ENCODE results near the gene NAGPA. TPM values are rescaled to one million over a fixed set of nuclear protein-coding genes. Genes with fewer than 3 reads are reported as not detected.

Gene NAGPA
- total and polyA plus RNA-seq, 2 of the 13 experiments (the other 11 are each of a cell fraction or from before 2014, with no cell fraction given), result 27.1 to 60.3 TPM

- H3K4me3 ChIP-seq (replicated peaks in 1 of 3; ENCODE audit: insufficient read depth in 1 of 3, low read depth in 2 of 3, low read length in 3 of 3), result no peak overlapping the region
- H2AFZ ChIP-seq (ENCODE audit: low read length), result no peak overlapping the region
- ATAC-seq (0 out of 3 replicates have a peak, but pooled peaks have one; percentile 4), DNase-seq (ENCODE audit: low spot score) (no peak), FAIRE-seq (no peak)
- WGBS (ENCODE audit: low lambda C conversion rate), result 74% methylated on average over 4 of the region's 4 CpGs
- intact Hi-C loops (cut with micrococcal nuclease; ENCODE audit: unreplicated experiment) (loop anchor here (2.0 kb wide), 1 partner anchor 68 kb away; no protein-coding TSS in a partner anchor), in situ Hi-C loops (cut with HindIII; ENCODE audit: extremely low pct_ligation_motif_present, low pct_unique_long_range_greater_than_20kb) (no loop called here)
- H3K9me3 ChIP-seq (ENCODE audit: low read length), result no peaks in the 10 kb centered on the region
- no peaks in the 10 kb centered on the region; the same call in 1 of the 2 replicates for H4K20me1 ChIP-seq (ENCODE audit: insufficient read depth, low read length)
- H3K4me1 ChIP-seq (ENCODE audit: insufficient read depth, low read length), result no peaks in the 10 kb centered on the region
- no peaks in the 10 kb centered on the region for H3K79me2 ChIP-seq (ENCODE audit: insufficient read depth, low read length)
- H3K27ac ChIP-seq (ENCODE audit: extremely low read length, insufficient read depth, low read length), result no peak overlapping the region
- H3K27me3 ChIP-seq (ENCODE audit: control insufficient read depth in 1 of 2, insufficient read depth in 2 of 2, low read length in 2 of 2), result peaks cover 4 to 16% of the 10 kb centered on the region in 2 experiments; a peak in 4 of 5 replicates
- peaks cover 18 to 32% of the 10 kb centered on the region in 2 experiments for H3K36me3 ChIP-seq (replicated peaks in 1 of 2; ENCODE audit: control insufficient read depth in 1 of 2, insufficient read depth in 2 of 2, low read length in 2 of 2)
- ChIA-PET POLR2A (no interaction called here), CTCF (ENCODE audit: low intra/inter-chr PET ratio, low total read pairs) (interaction anchor here (1.2 to 1.8 kb wide), 2 partner anchors 18 to 69 kb away, joined by 3 to 10 read pairs; no protein-coding TSS in a partner anchor)
- no peak overlapping the region for H3K9ac ChIP-seq (ENCODE audit: insufficient read depth, low read depth, low read length)
- no TSS peak for BruUV-seq (replicated peaks)
- no peak overlapping the region for H3K4me2 ChIP-seq (ENCODE audit: low read depth, low read length)
- TF ChIP-seq STAG1 (CRISPR knock-in tag; IDR thresholded peaks at IDR 0.05), result peak; percentile 38
- TF ChIP-seq GTF2F1 (IDR thresholded peaks at IDR 0.05; ENCODE audit: low read length), result no peak
- no peak for TF ChIP-seq ZNF576 (CRISPR knock-in tag; IDR thresholded peaks at IDR 0.05)
- TF ChIP-seq, protein P1, sequence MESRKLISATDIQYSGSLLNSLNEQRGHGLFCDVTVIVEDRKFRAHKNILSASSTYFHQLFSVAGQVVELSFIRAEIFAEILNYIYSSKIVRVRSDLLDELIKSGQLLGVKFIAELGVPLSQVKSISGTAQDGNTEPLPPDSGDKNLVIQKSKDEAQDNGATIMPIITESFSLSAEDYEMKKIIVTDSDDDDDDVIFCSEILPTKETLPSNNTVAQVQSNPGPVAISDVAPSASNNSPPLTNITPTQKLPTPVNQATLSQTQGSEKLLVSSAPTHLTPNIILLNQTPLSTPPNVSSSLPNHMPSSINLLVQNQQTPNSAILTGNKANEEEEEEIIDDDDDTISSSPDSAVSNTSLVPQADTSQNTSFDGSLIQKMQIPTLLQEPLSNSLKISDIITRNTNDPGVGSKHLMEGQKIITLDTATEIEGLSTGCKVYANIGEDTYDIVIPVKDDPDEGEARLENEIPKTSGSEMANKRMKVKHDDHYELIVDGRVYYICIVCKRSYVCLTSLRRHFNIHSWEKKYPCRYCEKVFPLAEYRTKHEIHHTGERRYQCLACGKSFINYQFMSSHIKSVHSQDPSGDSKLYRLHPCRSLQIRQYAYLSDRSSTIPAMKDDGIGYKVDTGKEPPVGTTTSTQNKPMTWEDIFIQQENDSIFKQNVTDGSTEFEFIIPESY (CRISPR knock-in tag; IDR thresholded peaks at IDR 0.05), result no peak
- TF ChIP-seq, protein P2, sequence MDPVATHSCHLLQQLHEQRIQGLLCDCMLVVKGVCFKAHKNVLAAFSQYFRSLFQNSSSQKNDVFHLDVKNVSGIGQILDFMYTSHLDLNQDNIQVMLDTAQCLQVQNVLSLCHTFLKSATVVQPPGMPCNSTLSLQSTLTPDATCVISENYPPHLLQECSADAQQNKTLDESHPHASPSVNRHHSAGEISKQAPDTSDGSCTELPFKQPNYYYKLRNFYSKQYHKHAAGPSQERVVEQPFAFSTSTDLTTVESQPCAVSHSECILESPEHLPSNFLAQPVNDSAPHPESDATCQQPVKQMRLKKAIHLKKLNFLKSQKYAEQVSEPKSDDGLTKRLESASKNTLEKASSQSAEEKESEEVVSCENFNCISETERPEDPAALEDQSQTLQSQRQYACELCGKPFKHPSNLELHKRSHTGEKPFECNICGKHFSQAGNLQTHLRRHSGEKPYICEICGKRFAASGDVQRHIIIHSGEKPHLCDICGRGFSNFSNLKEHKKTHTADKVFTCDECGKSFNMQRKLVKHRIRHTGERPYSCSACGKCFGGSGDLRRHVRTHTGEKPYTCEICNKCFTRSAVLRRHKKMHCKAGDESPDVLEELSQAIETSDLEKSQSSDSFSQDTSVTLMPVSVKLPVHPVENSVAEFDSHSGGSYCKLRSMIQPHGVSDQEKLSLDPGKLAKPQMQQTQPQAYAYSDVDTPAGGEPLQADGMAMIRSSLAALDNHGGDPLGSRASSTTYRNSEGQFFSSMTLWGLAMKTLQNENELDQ (CRISPR knock-in tag; IDR thresholded peaks at IDR 0.05; ENCODE audit: borderline replicate concordance), result no peak
- no peak for TF ChIP-seq HDAC6 (IDR thresholded peaks at IDR 0.05; ENCODE audit: low read depth, low read length)
- no peak for TF ChIP-seq ZBTB38 (CRISPR knock-in tag; IDR thresholded peaks at IDR 0.05)
- TF ChIP-seq ZNF782 (CRISPR knock-in tag; IDR thresholded peaks at IDR 0.05; ENCODE audit: borderline replicate concordance), result no peak
- no peak for TF ChIP-seq SNRNP70 (IDR thresholded peaks at IDR 0.05; ENCODE audit: low read depth, low read length)
- no peak for TF ChIP-seq U2AF2 (IDR thresholded peaks at IDR 0.05; ENCODE audit: low read depth, low read length)
- TF ChIP-seq NR2F2 (IDR thresholded peaks at IDR 0.05; ENCODE audit: borderline replicate concordance, low read depth), result no peak
- no peak for TF ChIP-seq ESRRA (CRISPR knock-in tag; IDR thresholded peaks at IDR 0.05; ENCODE audit: low read depth)
- TF ChIP-seq CENPX (CRISPR knock-in tag; IDR thresholded peaks at IDR 0.05), result no peak
- no peak for TF ChIP-seq TBX2 (CRISPR knock-in tag; IDR thresholded peaks at IDR 0.05; ENCODE audit: borderline replicate concordance)
- TF ChIP-seq ZNF224 (CRISPR knock-in tag; IDR thresholded peaks at IDR 0.05), result no peak
- TF ChIP-seq ZFP82 (CRISPR knock-in tag; IDR thresholded peaks at IDR 0.05; ENCODE audit: borderline replicate concordance), result no peak
- no peak for TF ChIP-seq TRIM24 (CRISPR knock-in tag; IDR thresholded peaks at IDR 0.05)
- no peak for TF ChIP-seq ZNF749 (CRISPR knock-in tag; IDR thresholded peaks at IDR 0.05; ENCODE audit: borderline replicate concordance)
- TF ChIP-seq POLR2G (IDR thresholded peaks at IDR 0.05; ENCODE audit: low read depth, low read length), result peak; percentile 22; the same call in 1 of the 2 replicates
Observed at GRCh38 chr16:5024632-5025031, 9.1 kb downstream of the NAGPA start.

All from HepG2 (cell line).